ENCODE data around the gene NTRK1.

The NTRK1 gene

GRCh38 chr1:156881663-156882062 lies 21.0 kb downstream of the NTRK1 start:
- no peak for DNase-seq
- Histone ChIP-seq H3K36me3 (no peaks in the 10 kb centered on the region), H3K27me3 (peaks cover 0 to 45% of the 10 kb centered on the region in 2 donors), H3K4me1 (peaks cover 0 to 14% (median 5%) of the 10 kb centered on the region in 4 donors), H3K9me3 (no peaks in the 10 kb centered on the region), H3K27ac (no peak overlapping the region), H3K4me3 (no peak overlapping the region)
- intact Hi-C loops (cut with DNase I; ENCODE audit: low total_unique reads) = loop anchor here (5.0 kb wide), 1 partner anchor 39 kb away; no protein-coding TSS in a partner anchor
- TF ChIP-seq CTCF (IDR thresholded peaks at IDR 0.05) = no peak

GRCh38 chr1:156882543-156882942 lies 21.9 kb downstream of the NTRK1 start:
- H3K4me1 ChIP-seq = peaks cover 0 to 14% (median 5%) of the 10 kb centered on the region in 4 donors
- H3K36me3 ChIP-seq = no peaks in the 10 kb centered on the region
- no peak overlapping the region for H3K4me3 ChIP-seq
- intact Hi-C loops (cut with DNase I; ENCODE audit: low total_unique reads) = loop anchor here (5.0 kb wide), 1 partner anchor 40 kb away; no protein-coding TSS in a partner anchor
- TF ChIP-seq CTCF (IDR thresholded peaks at IDR 0.05) = no peak
- no peaks in the 10 kb centered on the region for H3K9me3 ChIP-seq
- H3K27ac ChIP-seq = no peak overlapping the region
- peaks cover 0 to 36% of the 10 kb centered on the region in 2 donors for H3K27me3 ChIP-seq
- no peak for DNase-seq

- no peak overlapping the region for H3K27ac ChIP-seq
- no peak for TF ChIP-seq CTCF (IDR thresholded peaks at IDR 0.05)
- no peak overlapping the region for H3K4me3 ChIP-seq
- DNase-seq = no peak
- intact Hi-C loops (cut with DNase I; ENCODE audit: low total_unique reads) = loop anchor here (5.0 kb wide), 1 partner anchor 42 kb away; no protein-coding TSS in a partner anchor
- no peaks in the 10 kb centered on the region for H3K9me3 ChIP-seq
- H3K36me3 ChIP-seq = no peaks in the 10 kb centered on the region
- peaks cover 0 to 14% (median 5%) of the 10 kb centered on the region in 4 donors for H3K4me1 ChIP-seq
- peaks cover 0 to 35% of the 10 kb centered on the region in 2 donors for H3K27me3 ChIP-seq
Observed at GRCh38 chr1:156883919-156884318, 23.3 kb downstream of the NTRK1 start.

- DNase-seq = no peak
- Histone ChIP-seq H3K4me1 (peaks cover 0 to 14% (median 5%) of the 10 kb centered on the region in 4 donors), H3K27ac (no peak overlapping the region), H3K36me3 (no peaks in the 10 kb centered on the region), H3K4me3 (no peak overlapping the region), H3K27me3 (peaks cover 0 to 32% of the 10 kb centered on the region in 2 donors), H3K9me3 (no peaks in the 10 kb centered on the region)
- intact Hi-C loops (cut with DNase I; ENCODE audit: low total_unique reads) = loop anchor here (5.0 kb wide), 1 partner anchor 42 kb away; no protein-coding TSS in a partner anchor
- no peak for TF ChIP-seq CTCF (IDR thresholded peaks at IDR 0.05)
Observed at GRCh38 chr1:156884560-156885184, 24.0 kb downstream of the NTRK1 start.

GRCh38 chr1:156885314-156885713 lies 24.6 kb downstream of the NTRK1 start:
- intact Hi-C loops (cut with DNase I; ENCODE audit: low total_unique reads) = no loop called here
- Histone ChIP-seq H3K36me3 (no peaks in the 10 kb centered on the region), H3K27me3 (peaks cover 0 to 30% of the 10 kb centered on the region in 2 donors), H3K9me3 (no peaks in the 10 kb centered on the region), H3K4me3 (no peak overlapping the region), H3K27ac (no peak overlapping the region), H3K4me1 (peaks cover 0 to 14% (median 5%) of the 10 kb centered on the region in 4 donors)
- no peak for TF ChIP-seq CTCF (IDR thresholded peaks at IDR 0.05)
- no peak for DNase-seq
